SJSA1 (cell line): ENCODE measurements around the gene CLDN7. TPM values are rescaled to one million over a fixed set of nuclear protein-coding genes. Genes with fewer than 3 reads are reported as not detected.

ENCODE experiments used
- DNase-seq, 2 experiments: peaks; one replicate each; pipeline ENCODE4 v3.0.0-alpha.2; 2015 to 2020; ENCODE audit warnings: low spot score in 2 of 2, low read depth in 1 of 2
- H3K27ac ChIP-seq: fragments of 250-450 bp; sonication (Bioruptor Pico); 2 replicates; pipeline ENCODE4 v1.5.1; 2020; ENCODE audit warnings: mild to moderate bottlenecking, moderate library complexity
- H3K27me3 ChIP-seq: fragments of 250-450 bp; sonication (Bioruptor Pico); replicated peaks from 2 replicates; pipeline ENCODE4 v1.5.1; 2020; ENCODE audit warnings: mild to moderate bottlenecking, moderate library complexity
- H3K36me3 ChIP-seq: fragments of 250-450 bp; sonication (Bioruptor Pico); 2 replicates; pipeline ENCODE4 v1.5.1; 2020; ENCODE audit warnings: mild to moderate bottlenecking
- H3K4me1 ChIP-seq: fragments of 250-450 bp; sonication (Bioruptor Pico); replicated peaks from 2 replicates; pipeline ENCODE4 v1.6.1; 2021; ENCODE audit warnings: mild to moderate bottlenecking
- H3K4me3 ChIP-seq: fragments of 250-450 bp; sonication (Bioruptor Pico); 2 replicates; pipeline ENCODE4 v1.5.1; 2020; ENCODE audit warnings: mild to moderate bottlenecking
- H3K9me3 ChIP-seq: fragments of 250-450 bp; sonication (Bioruptor Pico); replicated peaks from 2 replicates; pipeline ENCODE4 v1.5.1; 2020; ENCODE audit warnings: mild to moderate bottlenecking
- total RNA-seq: library from RNA; depleted of rRNA; stranded (reverse); fragments of >200 nt; shearing (Covaris generic); gene quantifications from 2 replicates; pipeline ENCODE4 v1.2.3, GENCODE V29; 2014

CLDN7 gene
- total RNA-seq, 1 experiment from 2014 or later = not detected

DNA sequence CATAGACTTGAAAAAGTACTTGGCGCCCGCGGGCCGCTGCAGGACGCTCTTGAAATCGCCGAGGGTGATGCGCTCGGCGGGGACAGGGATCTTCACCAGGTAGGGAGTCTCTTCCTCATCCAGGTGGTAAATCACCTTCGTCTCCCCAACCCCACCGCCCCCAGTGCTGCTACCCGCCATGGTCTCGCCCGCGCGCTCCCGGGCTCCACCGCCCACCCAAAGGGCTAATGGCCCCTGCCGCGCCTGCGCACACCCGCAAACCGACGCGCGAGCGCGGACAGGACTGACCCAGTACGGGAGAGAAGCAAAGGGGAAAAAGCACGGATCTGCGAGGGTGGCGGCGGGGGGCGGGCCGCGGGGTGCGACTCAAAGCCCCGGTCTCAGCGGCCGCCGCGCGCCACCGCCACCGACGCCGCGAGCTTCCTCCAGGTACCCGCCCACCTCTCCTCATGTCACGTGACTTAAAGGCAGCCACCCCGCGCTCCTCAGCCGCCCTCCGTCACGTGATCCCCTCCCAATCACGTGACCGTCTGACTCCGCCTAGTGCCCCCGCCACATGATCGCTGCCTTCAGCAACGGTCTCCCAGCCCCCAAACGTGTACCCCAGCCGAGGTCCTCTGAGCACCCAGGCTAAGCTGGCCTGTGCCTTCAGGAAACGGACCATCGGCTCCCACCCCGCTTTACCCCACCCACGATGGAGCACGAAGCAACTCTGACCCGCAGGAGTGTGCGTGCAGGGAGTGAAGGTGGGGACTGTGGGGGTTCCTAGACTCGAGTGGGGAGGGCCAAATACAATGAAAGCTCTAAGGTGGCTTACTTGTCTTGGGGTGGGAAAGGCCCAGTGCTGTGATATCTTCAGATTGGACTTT is 28.0 kb downstream of the CLDN7 start, which contains the start of gene DVL2:
Gene DVL2, minus strand, starts transcription at position 435 of the 869 bp plus-strand sequence. Its CDS starts 255 bp downstream, at position 180.
- H3K36me3 ChIP-seq = peaks cover 55% of the 10 kb centered on the region
- H3K27me3 ChIP-seq = no peaks in the 10 kb centered on the region
- H3K27ac ChIP-seq = peak within 1 kb of the TSS; percentile 29
- DNase-seq = peak; percentile 89 to 95
- peaks cover 27% of the 10 kb centered on the region for H3K4me1 ChIP-seq
- no peaks in the 10 kb centered on the region for H3K9me3 ChIP-seq
- H3K4me3 ChIP-seq = peak within 1 kb of the TSS; percentile 82

- Histone ChIP-seq H3K4me1 (peaks cover 27% of the 10 kb centered on the region), H3K36me3 (peaks cover 61% of the 10 kb centered on the region), H3K27ac (peak overlapping the region; percentile 29), H3K9me3 (no peaks in the 10 kb centered on the region), H3K4me3 (peak overlapping the region; percentile 82), H3K27me3 (no peaks in the 10 kb centered on the region)
- no peak for DNase-seq
Observed at GRCh38 chr17:7233701-7234082, 28.6 kb downstream of the CLDN7 start.

GRCh38 chr17:7232114-7232513 is 30.2 kb downstream of the CLDN7 start:
- H3K4me1 ChIP-seq = peaks cover 22% of the 10 kb centered on the region
- DNase-seq = no peak
- peaks cover 73% of the 10 kb centered on the region for H3K36me3 ChIP-seq
- no peaks in the 10 kb centered on the region for H3K9me3 ChIP-seq
- no peaks in the 10 kb centered on the region for H3K27me3 ChIP-seq
- no peak overlapping the region; the same call in 1 of the 2 replicates for H3K4me3 ChIP-seq
- no peak overlapping the region for H3K27ac ChIP-seq

DNA sequence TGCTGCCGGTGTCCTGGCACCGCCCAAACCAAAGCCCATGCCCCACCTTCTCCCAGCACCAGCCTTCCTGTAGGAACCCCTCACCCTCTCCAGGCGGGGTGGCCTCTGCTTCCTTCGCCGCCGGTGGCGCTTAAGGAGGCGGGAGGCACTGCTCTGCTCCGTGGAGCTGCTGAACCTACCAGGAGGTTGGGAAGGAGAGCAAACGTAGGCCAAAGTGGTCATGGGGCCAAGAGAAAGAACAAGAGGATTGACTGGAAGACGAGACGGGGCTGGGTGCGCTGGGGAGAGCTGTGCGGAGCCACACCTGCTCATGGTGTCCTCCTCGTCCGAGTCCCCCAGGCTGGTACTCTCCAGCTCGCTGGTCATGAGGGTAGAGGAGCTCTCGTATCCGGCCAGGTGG is 32.8 kb downstream of the CLDN7 start:
- no peaks in the 10 kb centered on the region for H3K9me3 ChIP-seq

DNA sequence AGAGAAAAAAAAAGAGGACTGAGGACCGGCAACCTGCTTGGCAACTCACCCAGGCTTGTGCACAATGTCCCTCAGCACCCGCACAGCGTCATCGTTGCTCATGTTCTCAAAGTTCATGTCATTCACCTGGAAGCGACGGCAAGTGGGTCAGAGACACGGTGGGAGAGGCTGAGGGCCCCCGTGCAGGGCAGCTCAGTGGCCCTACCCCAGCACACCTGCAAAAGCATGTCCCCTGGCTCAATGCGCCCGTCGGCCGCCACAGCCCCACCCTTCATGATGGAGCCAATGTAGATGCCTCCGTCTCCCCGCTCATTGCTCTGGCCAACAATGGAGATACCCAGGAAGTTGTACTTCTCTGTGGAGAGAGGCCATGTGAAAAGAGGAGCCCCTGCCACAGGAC is 33.4 kb downstream of the CLDN7 start:
- H3K4me1 ChIP-seq = peaks cover 16% of the 10 kb centered on the region
- no peaks in the 10 kb centered on the region for H3K27me3 ChIP-seq
- DNase-seq = no peak
- no peaks in the 10 kb centered on the region for H3K9me3 ChIP-seq
- H3K4me3 ChIP-seq = no peak overlapping the region
- H3K27ac ChIP-seq = no peak overlapping the region
- peaks cover 72% of the 10 kb centered on the region for H3K36me3 ChIP-seq

More for the DNA sequence above, 32.8 kb downstream of the CLDN7 start:
- Histone ChIP-seq H3K4me3 (no peak overlapping the region), H3K4me1 (peaks cover 17% of the 10 kb centered on the region), H3K27me3 (no peaks in the 10 kb centered on the region), H3K36me3 (peaks cover 72% of the 10 kb centered on the region), H3K27ac (no peak overlapping the region)
- DNase-seq = no peak

GRCh38 chr17:7226721-7227710 is 35.3 kb downstream of the CLDN7 start:
- Histone ChIP-seq H3K27ac (no peak overlapping the region), H3K9me3 (no peaks in the 10 kb centered on the region), H3K36me3 (peaks cover 87% of the 10 kb centered on the region), H3K4me3 (no peak overlapping the region), H3K27me3 (no peaks in the 10 kb centered on the region), H3K4me1 (peaks cover under 1% of the 10 kb centered on the region)
- peak in 1 of 2 experiments; percentile 43 for DNase-seq

DNA sequence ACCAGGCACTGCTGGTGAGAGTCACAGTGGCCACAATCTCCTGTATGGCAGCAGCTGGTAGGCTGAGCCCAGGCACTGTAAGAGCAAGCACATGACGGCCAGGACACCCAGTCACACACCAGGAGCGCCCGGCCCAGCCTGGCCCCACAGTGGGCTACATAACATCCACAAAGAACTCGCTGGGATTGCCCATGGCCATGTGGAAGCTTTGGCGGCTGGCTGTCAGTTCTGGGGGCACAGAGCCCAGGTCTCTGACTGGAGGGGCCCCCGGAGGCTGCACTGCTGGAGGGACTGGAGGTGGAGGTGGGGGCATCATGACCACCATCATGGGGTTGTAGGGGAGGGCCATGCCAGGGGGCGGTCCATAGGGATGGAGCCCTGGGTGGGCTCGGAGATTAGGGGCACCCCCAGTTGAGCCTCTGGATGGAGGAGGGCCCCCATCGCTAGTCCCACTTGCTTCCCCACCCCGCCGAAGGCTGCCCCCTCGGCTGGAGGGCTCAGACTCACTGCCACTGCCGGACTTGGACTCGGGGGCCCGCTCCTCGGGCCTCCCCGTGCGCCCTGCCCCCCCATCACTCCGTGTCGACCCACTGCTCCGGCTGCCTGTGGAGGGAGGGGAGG is 36.5 kb downstream of the CLDN7 start:
- no peak overlapping the region for H3K27ac ChIP-seq
- no peaks in the 10 kb centered on the region for H3K27me3 ChIP-seq

DNA sequence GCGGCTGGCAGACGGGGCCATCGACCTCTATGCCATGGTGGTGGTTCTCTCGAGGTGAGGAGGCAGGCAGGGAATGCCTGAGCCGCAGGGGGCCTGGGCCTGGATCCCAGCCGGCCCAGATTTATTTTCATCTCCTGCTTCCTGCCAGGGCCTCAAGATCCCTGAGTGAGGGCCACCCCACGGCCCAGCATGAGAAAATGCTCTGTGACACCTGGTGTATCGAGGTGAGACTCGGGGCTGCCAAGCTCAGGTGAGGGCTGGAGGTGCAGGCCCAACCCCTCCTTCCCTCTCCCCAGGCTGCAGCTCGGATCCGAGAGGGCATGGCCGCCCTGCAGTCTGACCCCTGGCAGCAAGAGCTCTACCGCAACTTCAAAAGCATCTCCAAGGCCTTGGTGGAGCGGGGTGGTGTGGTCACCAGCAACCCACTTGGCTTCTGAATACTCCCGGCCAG is 37.6 kb downstream of the CLDN7 start:
- DNase-seq = peak in 1 of 2 experiments; percentile 38
- peaks cover 98% of the 10 kb centered on the region for H3K36me3 ChIP-seq
- H3K4me1 ChIP-seq = peaks cover 15% of the 10 kb centered on the region
- H3K4me3 ChIP-seq = no peak overlapping the region
- H3K27ac ChIP-seq = no peak overlapping the region
- no peaks in the 10 kb centered on the region for H3K27me3 ChIP-seq
- H3K9me3 ChIP-seq = no peaks in the 10 kb centered on the region

More for the DNA sequence above, 36.5 kb downstream of the CLDN7 start:
- no peaks in the 10 kb centered on the region for H3K9me3 ChIP-seq
- peaks cover 7% of the 10 kb centered on the region for H3K4me1 ChIP-seq
- peak in 1 of 2 experiments; percentile 41 for DNase-seq
- H3K36me3 ChIP-seq = peaks cover 96% of the 10 kb centered on the region
- no peak overlapping the region for H3K4me3 ChIP-seq

DNA sequence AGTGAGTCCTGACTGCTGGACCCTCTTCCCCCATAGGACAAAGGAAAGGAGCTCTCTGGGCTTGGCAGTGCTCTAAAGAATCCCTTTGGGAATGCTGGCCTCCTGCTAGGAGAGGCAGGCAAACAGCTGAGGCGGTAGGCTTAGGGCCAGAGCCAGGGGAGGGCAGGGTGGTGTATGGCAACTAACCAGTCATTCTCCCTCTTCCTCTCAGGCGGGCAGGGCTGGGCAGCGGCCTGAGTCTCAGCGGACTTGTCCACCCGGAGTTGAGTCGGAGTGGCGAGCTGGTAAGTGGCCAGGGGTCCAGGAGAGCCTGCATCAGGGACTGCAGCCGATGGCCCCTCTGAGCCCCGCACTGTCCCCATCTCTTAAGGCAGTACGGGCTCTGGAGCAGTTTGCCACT is 38.2 kb downstream of the CLDN7 start:
- Histone ChIP-seq H3K27me3 (no peaks in the 10 kb centered on the region), H3K27ac (no peak overlapping the region), H3K9me3 (no peaks in the 10 kb centered on the region), H3K4me1 (peaks cover 21% of the 10 kb centered on the region), H3K4me3 (no peak overlapping the region), H3K36me3 (peaks cover 92% of the 10 kb centered on the region)
- DNase-seq = peak in 1 of 2 experiments; percentile 39

DNA sequence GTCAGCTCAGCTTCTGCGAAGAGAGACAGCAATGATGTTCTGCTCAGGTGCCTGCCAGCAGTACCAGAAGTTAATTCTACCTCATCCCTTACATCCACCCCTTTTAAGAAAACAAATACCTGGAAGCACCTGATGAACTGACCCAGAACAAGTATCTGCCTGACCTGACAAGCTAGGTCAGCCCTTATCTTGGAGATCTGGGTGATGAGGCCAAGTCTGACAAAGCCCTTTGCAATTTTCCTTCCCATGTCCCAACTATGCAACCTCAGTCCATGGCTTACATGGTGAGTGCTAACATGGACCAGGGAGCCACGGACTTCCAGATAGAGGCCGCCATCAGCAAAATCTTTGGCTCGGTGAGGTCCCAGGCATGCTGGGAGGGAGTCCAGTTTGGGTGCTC is 38.9 kb downstream of the CLDN7 start:
- H3K27ac ChIP-seq = no peak overlapping the region
- no peaks in the 10 kb centered on the region for H3K9me3 ChIP-seq
- no peak overlapping the region for H3K4me3 ChIP-seq
- H3K36me3 ChIP-seq = peaks cover 85% of the 10 kb centered on the region
- DNase-seq = no peak
- H3K4me1 ChIP-seq = peaks cover 22% of the 10 kb centered on the region
- H3K27me3 ChIP-seq = no peaks in the 10 kb centered on the region

DNA sequence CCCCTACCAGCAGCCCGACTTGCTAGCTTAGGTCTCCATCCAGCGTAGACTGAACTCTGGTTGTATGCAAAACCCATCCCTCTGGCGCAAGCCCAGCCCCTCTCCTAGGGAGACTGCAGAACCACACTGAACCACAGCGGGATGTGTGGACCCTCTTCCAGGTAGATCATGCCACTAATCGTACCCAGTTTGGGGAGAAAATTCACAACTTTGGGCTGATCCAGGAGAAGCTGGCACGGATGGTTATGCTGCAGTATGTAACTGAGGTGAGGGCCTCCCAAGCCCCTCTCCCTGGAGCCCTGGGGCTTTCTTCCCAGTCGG is 39.3 kb downstream of the CLDN7 start:
- Histone ChIP-seq H3K4me3 (no peak overlapping the region), H3K9me3 (no peaks in the 10 kb centered on the region), H3K4me1 (peaks cover 25% of the 10 kb centered on the region), H3K27me3 (no peaks in the 10 kb centered on the region), H3K36me3 (peaks cover 80% of the 10 kb centered on the region), H3K27ac (no peak overlapping the region)
- peak in 1 of 2 experiments; percentile 41 for DNase-seq

- H3K27ac ChIP-seq = no peak overlapping the region
- H3K4me3 ChIP-seq = no peak overlapping the region
- peaks cover 74% of the 10 kb centered on the region for H3K36me3 ChIP-seq
- DNase-seq = no peak
- no peaks in the 10 kb centered on the region for H3K9me3 ChIP-seq
- H3K27me3 ChIP-seq = no peaks in the 10 kb centered on the region
- peaks cover 29% of the 10 kb centered on the region for H3K4me1 ChIP-seq
Observed at GRCh38 chr17:7222093-7222971, 39.9 kb downstream of the CLDN7 start.
